HCT116 (cell line): ENCODE measurements around the gene ELN. TPM values are rescaled to one million over a fixed set of nuclear protein-coding genes. Genes with fewer than 3 reads are reported as not detected.

Experiments
- ATAC-seq: fragments of 200-7000 bp; cut with Tn5 transposase; 2 replicates; pipeline ENCODE4 v1.9.1; 2020; ENCODE audit warnings: mild to moderate bottlenecking, moderate library complexity
- BruUV-seq: library from RNA; stranded (reverse); fragments of 400-500 nt; replicated peaks from 2 replicates; lab custom pipeline; 2021; lab: Mats Ljungman, UMichigan
- CTCF ChIA-PET: fragments of 300-600 bp; sonication (Branson Sonifier 250); formaldehyde crosslinking; loops from one replicate; lab custom pipeline; 2021; ENCODE audit warnings: antibody characterized with exemption; lab: Charles Lee
- POLR2A ChIA-PET: fragments of 300-600, 350-600 bp; sonication (Branson Sonifier 250); formaldehyde crosslinking; loops from one replicate; lab custom pipeline; 2021; ENCODE audit warnings: antibody characterized with exemption; lab: Charles Lee
- RAD21 ChIA-PET, 2 experiments: fragments of 300-600 bp; sonication (Branson Sonifier 250); formaldehyde crosslinking; loops; one replicate each; lab custom pipeline; 2023; ENCODE audit warnings: low total read pairs in 2 of 2; ENCODE audit not compliant: uncharacterized antibody in 2 of 2, unreplicated experiment in 2 of 2, low non-redundant PET in 1 of 2; lab: Charles Lee
- DNase-seq: peaks from one replicate; pipeline ENCODE4 v3.0.0-alpha.2; 2010; ENCODE audit warnings: low read depth, low spot score
- H2AFZ ChIP-seq: fragments of 200-600 bp; shearing (Covaris generic), sonication (generic); 2 replicates; pipeline ENCODE4 v1.6.1; 2017; ENCODE audit warnings: low read depth, mixed run types, mixed read lengths, antibody characterized with exemption, low read length; ENCODE audit not compliant: poor library complexity, severe bottlenecking
- H3K27ac ChIP-seq: 2 replicates; pipeline ENCODE4 v1.5.1; 2012; ENCODE audit warnings: low read depth, low read length
- H3K27me3 ChIP-seq: fragments of 200-600 bp; sonication (generic); 2 replicates; pipeline ENCODE4 v1.6.1; 2016; ENCODE audit warnings: mixed run types, low read length, mixed read lengths; ENCODE audit not compliant: insufficient read depth
- H3K36me3 ChIP-seq, 2 experiments: fragments of 200-500 bp in 1 of 2; fragments of 200-600 bp in 1 of 2; sonication (Bioruptor generic) in 1 of 2; sonication (generic) in 1 of 2; 2 replicates each; pipeline versions ENCODE4 v1.5.1 to v1.6.1; 2014 to 2016; ENCODE audit warnings: low read length in 2 of 2, inconsistent platforms in 1 of 2, mixed read lengths in 1 of 2, mixed run types in 1 of 2; ENCODE audit not compliant: insufficient read depth in 2 of 2, control insufficient read depth in 1 of 2
- H3K4me1 ChIP-seq, 2 experiments: fragments of 200-600 bp in 1 of 2; sonication (generic) in 1 of 2; 2 replicates each; pipeline versions ENCODE4 v1.5.1 to v1.6.1; 2012 to 2017; ENCODE audit warnings: low read length in 2 of 2, inconsistent platforms in 1 of 2, mild to moderate bottlenecking in 1 of 2, mixed read lengths in 1 of 2, mixed run types in 1 of 2, moderate library complexity in 1 of 2; ENCODE audit not compliant: insufficient read depth in 2 of 2, control insufficient read depth in 1 of 2
- H3K4me2 ChIP-seq: fragments of 200-600 bp; sonication (generic); 2 replicates; pipeline ENCODE4 v1.6.1; 2017; ENCODE audit warnings: mixed run types, low read length, mixed read lengths
- H3K4me3 ChIP-seq, 2 experiments: fragments of 200-600 bp in 1 of 2; sonication (generic) in 1 of 2; replicated peaks in 1 of 2; 2 replicates each; pipeline ENCODE4 v1.5.1; 2011 to 2016; ENCODE audit warnings: low read length in 2 of 2, control low read depth in 1 of 2, low read depth in 1 of 2, mild to moderate bottlenecking in 1 of 2, mixed read lengths in 1 of 2, mixed run types in 1 of 2
- H3K79me2 ChIP-seq: fragments of 200-600 bp; sonication (generic); 2 replicates; pipeline ENCODE4 v1.6.1; 2017; ENCODE audit warnings: mild to moderate bottlenecking, mixed run types, low read length, moderate library complexity, mixed read lengths; ENCODE audit not compliant: insufficient read depth
- H3K9ac ChIP-seq: fragments of 200-600 bp; sonication (generic); 2 replicates; pipeline ENCODE4 v1.6.1; 2016; ENCODE audit warnings: low read length, mixed read lengths
- H3K9me2 ChIP-seq: fragments of 200-600 bp; sonication (generic), shearing (Covaris generic); 2 replicates; pipeline ENCODE4 v1.6.1; 2017; ENCODE audit warnings: mixed run types, mild to moderate bottlenecking, moderate library complexity; ENCODE audit not compliant: insufficient read depth
- H3K9me3 ChIP-seq, 2 experiments: fragments of 200-500 bp in 1 of 2; fragments of 200-600 bp in 1 of 2; sonication (Bioruptor generic) in 1 of 2; sonication (generic) in 1 of 2; 2 replicates each; pipeline ENCODE4 v1.6.1; 2014 to 2017; ENCODE audit warnings: low read length in 2 of 2, mixed read lengths in 2 of 2, inconsistent platforms in 1 of 2, low read depth in 1 of 2, mild to moderate bottlenecking in 1 of 2, mixed run types in 1 of 2, moderate library complexity in 1 of 2; ENCODE audit not compliant: control insufficient read depth in 1 of 2, insufficient read depth in 1 of 2
- H4K20me1 ChIP-seq: fragments of 200-600 bp; sonication (generic), shearing (Covaris generic); 2 replicates; pipeline ENCODE4 v1.6.1; 2017; ENCODE audit warnings: mixed run types, mild to moderate bottlenecking, moderate library complexity; ENCODE audit not compliant: insufficient read depth
- ATF3 ChIP-seq: IDR thresholded peaks from 2 replicates; pipeline ENCODE4 v1.6.1; 2012
- CEBPB ChIP-seq: IDR thresholded peaks from 2 replicates; pipeline ENCODE4 v1.6.1; 2012; ENCODE audit warnings: low read depth
- EGR1 ChIP-seq: IDR thresholded peaks from 2 replicates; pipeline ENCODE4 v1.6.1; 2012; ENCODE audit warnings: low read depth
- ELF1 ChIP-seq: IDR thresholded peaks from 2 replicates; pipeline ENCODE4 v1.6.1; 2012; ENCODE audit warnings: low read depth, borderline replicate concordance
- EZH2 ChIP-seq: fragments of 200-600 bp; sonication (generic); IDR thresholded peaks from 2 replicates; pipeline ENCODE4 v1.6.1; 2017; ENCODE audit warnings: antibody characterized with exemption, mixed run types
- EZH2phosphoT487 ChIP-seq: fragments of 200-600 bp; IDR thresholded peaks from 2 replicates; pipeline ENCODE4 v1.6.1; 2018; ENCODE audit warnings: antibody characterized with exemption, borderline replicate concordance
- FOSL1 ChIP-seq: IDR thresholded peaks from 2 replicates; pipeline ENCODE4 v1.6.1; 2012; ENCODE audit warnings: low read depth
- JUND ChIP-seq: IDR thresholded peaks from 2 replicates; pipeline ENCODE4 v1.6.1; 2012
- MAX ChIP-seq: IDR thresholded peaks from 2 replicates; pipeline ENCODE4 v1.6.1; 2012
- POLR2A ChIP-seq: IDR thresholded peaks from 2 replicates; pipeline ENCODE4 v1.7.0; 2011; ENCODE audit warnings: borderline replicate concordance; ENCODE audit not compliant: insufficient read depth, insufficient read length; ENCODE audit errors: extremely low read depth
- RAD21 ChIP-seq: IDR thresholded peaks from 2 replicates; pipeline ENCODE4 v1.6.1; 2012; ENCODE audit warnings: low read depth, mild to moderate bottlenecking
- REST ChIP-seq: IDR thresholded peaks from 2 replicates; pipeline ENCODE4 v1.6.1; 2012; ENCODE audit warnings: low read depth
- SRF ChIP-seq: IDR thresholded peaks from 2 replicates; pipeline ENCODE4 v1.6.1; 2012; ENCODE audit warnings: low read depth
- TCF7L2 ChIP-seq: IDR thresholded peaks from 2 replicates; pipeline ENCODE4 v1.7.0; 2011; ENCODE audit warnings: borderline replicate concordance, inconsistent platforms; ENCODE audit not compliant: insufficient read depth, insufficient read length; ENCODE audit errors: extremely low read depth
- ZNF274 ChIP-seq: fragments of 200-500 bp; sonication (Bioruptor generic); IDR thresholded peaks from 2 replicates; pipeline ENCODE4 v1.6.1; 2014; ENCODE audit warnings: mild to moderate bottlenecking, low read depth, low read length, inconsistent platforms
- intact Hi-C: fragments of 100-400 bp; cut with micrococcal nuclease; formaldehyde crosslinking; loops from 2 replicates; pipeline ENCODE4 v1.10.0; 2022
- total RNA-seq: library from RNA; stranded (reverse); gene quantifications from one replicate; pipeline ENCODE4 v1.2.1, GENCODE V29; 2021; ENCODE audit not compliant: unreplicated experiment

Gene ELN
- total RNA-seq, 1 experiment from 2014 or later = 0.17 TPM

- H3K4me3 ChIP-seq = no peak overlapping the region
- no peak for DNase-seq
- H3K4me2 ChIP-seq = no peak overlapping the region
- POLR2A ChIA-PET = interaction anchor here (0.7 kb wide), 1 partner anchor 61 kb away, joined by 3 read pairs; no protein-coding TSS in a partner anchor
- H3K9ac ChIP-seq = no peak overlapping the region
- intact Hi-C loops = no loop called here
- no peak overlapping the region for H3K27ac ChIP-seq
- RAD21 ChIA-PET = no interaction called here
- CTCF ChIA-PET = interaction anchor here (1.1 kb wide), 1 partner anchor 29 kb away, joined by 3 read pairs; no protein-coding TSS in a partner anchor
- H3K27me3 ChIP-seq = peaks cover 6% of the 10 kb centered on the region
- no TSS peak for BruUV-seq
- ATAC-seq = no peak
- TF ChIP-seq CEBPB (no peak), ATF3 (no peak), RAD21 (no peak), POLR2A (no peak), ZNF274 (no peak)
- TF ChIP-seq, all 23 proteins: peak for 0
- Histone ChIP-seq H3K4me1 (peaks cover 18 to 25% of the 10 kb centered on the region in 2 experiments), H3K9me2 (no peaks in the 10 kb centered on the region), H3K9me3 (no peaks in the 10 kb centered on the region), H2AFZ (no peak overlapping the region), H3K79me2 (no peaks in the 10 kb centered on the region), H4K20me1 (no peaks in the 10 kb centered on the region), H3K36me3 (no peaks in the 10 kb centered on the region)
Observed at GRCh38 chr7:74056096-74056915, 28.3 kb downstream of the ELN start.

- Histone ChIP-seq H3K36me3 (no peaks in the 10 kb centered on the region), H3K27me3 (peaks cover 6% of the 10 kb centered on the region), H3K27ac (no peak overlapping the region), H3K9me3 (no peaks in the 10 kb centered on the region), H3K79me2 (no peaks in the 10 kb centered on the region), H4K20me1 (no peaks in the 10 kb centered on the region), H3K4me2 (no peak overlapping the region), H3K9me2 (no peaks in the 10 kb centered on the region), H3K4me1 (peaks cover 15 to 26% of the 10 kb centered on the region in 2 experiments), H2AFZ (no peak overlapping the region), H3K4me3 (no peak overlapping the region), H3K9ac (no peak overlapping the region)
- RAD21 ChIA-PET = no interaction called here
- intact Hi-C loops = no loop called here
- CTCF ChIA-PET = no interaction called here
- no TSS peak for BruUV-seq
- DNase-seq (no peak), ATAC-seq (no peak)
- POLR2A ChIA-PET = interaction anchor here (0.7 to 1.0 kb wide), 2 partner anchors 62 to 76 kb away, joined by 3 to 7 read pairs; no protein-coding TSS in a partner anchor
- no peak for TF ChIP-seq MAX
- TF ChIP-seq SRF = no peak
- TF ChIP-seq TCF7L2 = no peak
- TF ChIP-seq REST = no peak
- TF ChIP-seq EZH2phosphoT487 = no peak
- no peak for TF ChIP-seq JUND
- TF ChIP-seq ELF1 = no peak
- no peak for TF ChIP-seq RAD21
- no peak for TF ChIP-seq FOSL1
- TF ChIP-seq ATF3 = no peak
- TF ChIP-seq EGR1 = no peak
- no peak for TF ChIP-seq EZH2
Observed at GRCh38 chr7:74057216-74057925, 29.4 kb downstream of the ELN start.
